ENCODE results near the gene TIMM13.
"Not testable (repeated sequence)": the region's sequence is repeated elsewhere in the genome, so short reads cannot be mapped to it uniquely, and the experiment has no call there.

Gene TIMM13

GRCh38 chr19:2415281-2415972, 12.0 kb downstream of the TIMM13 start:
- DNase-seq (ENCODE audit: low read depth in 2 of 2) = no peak

GRCh38 chr19:2413629-2414028, 13.8 kb downstream of the TIMM13 start:
- no peak for DNase-seq (ENCODE audit: low read depth in 2 of 2)

GRCh38 chr19:2413159-2413558, 14.2 kb downstream of the TIMM13 start:
- DNase-seq (ENCODE audit: low read depth in 2 of 2) = no peak

- no peak for DNase-seq (ENCODE audit: low read depth in 2 of 2)
Measured at GRCh38 chr19:2412449-2412848, 14.9 kb downstream of the TIMM13 start.

- DNase-seq (ENCODE audit: low read depth in 2 of 2) = no peak
Measured at GRCh38 chr19:2411709-2412108, 15.7 kb downstream of the TIMM13 start.

- no peak for DNase-seq (ENCODE audit: low read depth in 2 of 2)
Measured at GRCh38 chr19:2410023-2410422, 17.4 kb downstream of the TIMM13 start.

GRCh38 chr19:2409352-2409912, 18.0 kb downstream of the TIMM13 start:
- no peak for DNase-seq (ENCODE audit: low read depth in 2 of 2)

GRCh38 chr19:2408247-2408646, 19.1 kb downstream of the TIMM13 start:
- no peak for DNase-seq (ENCODE audit: low read depth in 2 of 2)

GRCh38 chr19:2399582-2399981, 27.8 kb downstream of the TIMM13 start:
- DNase-seq (ENCODE audit: low read depth in 2 of 2) = no peak

- DNase-seq (ENCODE audit: low read depth in 2 of 2) = no peak
Measured at GRCh38 chr19:2398735-2399305, 28.6 kb downstream of the TIMM13 start.

- not testable (repeated sequence) for DNase-seq (ENCODE audit: low read depth in 2 of 2)
Measured at GRCh38 chr19:2397173-2397572, 30.2 kb downstream of the TIMM13 start.

- DNase-seq (ENCODE audit: low read depth in 2 of 2) = not testable (repeated sequence)
Measured at GRCh38 chr19:2395293-2395829, 32.0 kb downstream of the TIMM13 start.

- no peak for DNase-seq (ENCODE audit: low read depth in 2 of 2)
Measured at GRCh38 chr19:2394442-2395292, 32.7 kb downstream of the TIMM13 start.

- no peak for DNase-seq (ENCODE audit: low read depth in 2 of 2)
Measured at GRCh38 chr19:2394054-2394441, 33.3 kb downstream of the TIMM13 start.

- not testable (repeated sequence) for DNase-seq (ENCODE audit: low read depth in 2 of 2)
Measured at GRCh38 chr19:2392899-2393298, 34.5 kb downstream of the TIMM13 start.

- no peak for DNase-seq (ENCODE audit: low read depth in 2 of 2)
Measured at GRCh38 chr19:2392366-2392765, 35.0 kb downstream of the TIMM13 start.

- peak in 1 of 2 donors; percentile 12 for DNase-seq (ENCODE audit: low read depth in 2 of 2)
Measured at GRCh38 chr19:2391118-2391725, 36.2 kb downstream of the TIMM13 start.

- DNase-seq (ENCODE audit: low read depth in 2 of 2) = no peak
Measured at GRCh38 chr19:2389594-2389993, 37.8 kb downstream of the TIMM13 start.

GRCh38 chr19:2387367-2388288, 39.8 kb downstream of the TIMM13 start:
- no peak for DNase-seq (ENCODE audit: low read depth in 2 of 2)

- DNase-seq (ENCODE audit: low read depth in 2 of 2) = no peak
Measured at GRCh38 chr19:2385053-2385721, 42.2 kb downstream of the TIMM13 start.
